ENCODE results near the gene DDX25. TPM values are rescaled to one million over a fixed set of nuclear protein-coding genes. Genes with fewer than 3 reads are reported as not detected.
"Not testable (repeated sequence)": the region's sequence is repeated elsewhere in the genome, so short reads cannot be mapped to it uniquely, and the experiment has no call there.

The DDX25 gene
- 0.11 and 0.29 TPM in 2 replicates for total RNA-seq (2016; rRNA removed; fragmentation: Illumina TruSeq; extraction: Trizol)
- total RNA-seq (2016; cell fraction: cytosol; rRNA removed; fragmentation: Illumina TruSeq; extraction: Trizol; ENCODE audit: low read depth): 0.71 TPM in 2 replicates
- 0.24 TPM in 1 of 2 replicates, not detected in the other for total RNA-seq (2016; cell fraction: insoluble cytoplasmic fraction; rRNA removed; fragmentation: Illumina TruSeq; extraction: Trizol)
- 0.37 and 0.38 TPM in 2 replicates for total RNA-seq (2016; cell fraction: membrane; rRNA removed; fragmentation: Illumina TruSeq; extraction: Trizol)
- total RNA-seq (2016; cell fraction: nucleus; rRNA removed; fragmentation: Illumina TruSeq; extraction: Trizol): not detected in 2 replicates
- 0.13 and 0.17 TPM in 2 replicates for polyA plus RNA-seq (2011; rRNA removed)
- polyA plus RNA-seq (2011; cell fraction: cytosol; rRNA removed): 0.09 and 0.12 TPM in 2 replicates
- polyA plus RNA-seq (2011; cell fraction: nucleus; rRNA removed): 0.14 and 0.24 TPM in 2 replicates
- 0.17 and 0.40 TPM in 2 replicates for polyA plus RNA-seq (2012)
- 0.60 and 0.75 TPM in 2 replicates for polyA plus RNA-seq (2016; cell fraction: cytosol; fragmentation: Illumina TruSeq; extraction: Trizol; ENCODE audit: low read depth)
- 0.40 and 0.72 TPM in 2 replicates for polyA plus RNA-seq (2016; cell fraction: insoluble cytoplasmic fraction; fragmentation: Illumina TruSeq; extraction: Trizol; ENCODE audit: low read depth)
- polyA plus RNA-seq (2016; cell fraction: membrane; fragmentation: Illumina TruSeq; extraction: Trizol; ENCODE audit: low read depth): 0.23 and 0.99 TPM in 2 replicates
- polyA plus RNA-seq (2016; cell fraction: nucleus; fragmentation: Illumina TruSeq; extraction: Trizol; ENCODE audit: insufficient read depth, low read depth): 0.93 TPM in 1 of 2 replicates, not detected in the other
- polyA minus RNA-seq (2011; rRNA and poly(A)+ RNA removed; ENCODE audit: low replicate concordance): 0.04 TPM in 1 of 2 replicates, not detected in the other
- not detected in 2 replicates for polyA minus RNA-seq (2011; cell fraction: cytosol; rRNA and poly(A)+ RNA removed)
- 0.13 and 0.50 TPM in 2 replicates for polyA minus RNA-seq (2011; cell fraction: nucleus; rRNA and poly(A)+ RNA removed)
- percentile 19 among the genes with signal in this experiment for Bru-seq, nascent RNA
- percentile 15 among the genes with signal in this experiment for BruChase-seq, experiment 1, labeled RNA remaining after a 6-hour chase
- BruChase-seq, experiment 2, labeled RNA remaining after a 2-hour chase: percentile 23 among the genes with signal in this experiment
- long read RNA-seq, experiment 1: 0 reads
- long read RNA-seq, experiment 2: 0 reads

GRCh38 chr11:125903711-125904659, at the start of gene DDX25:
DDX25 (plus strand) TSS chr11:125904508; CDS start chr11:125904518, 10 bp downstream.
- ATAC-seq (no peak), DNase-seq (ENCODE audit: low spot score) (no peak), FAIRE-seq (no peak)
- Histone ChIP-seq H3K9ac (ENCODE audit: insufficient read depth, low read depth, low read length) (no peak within 1 kb of the TSS), H3K79me2 (ENCODE audit: insufficient read depth, low read length) (peaks cover 11% of the 10 kb centered on the region), H3K4me1 (ENCODE audit: insufficient read depth, low read length) (peaks cover 13% of the 10 kb centered on the region), H2AFZ (ENCODE audit: low read length) (no peak within 1 kb of the TSS), H4K20me1 (ENCODE audit: insufficient read depth, low read length) (no peaks in the 10 kb centered on the region), H3K9me3 (ENCODE audit: low read length) (no peaks in the 10 kb centered on the region), H3K36me3 (replicated peaks in 1 of 2; ENCODE audit: control insufficient read depth in 1 of 2, insufficient read depth in 2 of 2, low read length in 2 of 2) (no peaks in the 10 kb centered on the region; a peak in 1 of 5 replicates), H3K27ac (ENCODE audit: extremely low read length, insufficient read depth, low read length) (no peak within 1 kb of the TSS), H3K4me3 (replicated peaks in 1 of 3; ENCODE audit: insufficient read depth in 1 of 3, low read depth in 2 of 3, low read length in 3 of 3) (peak within 1 kb of the TSS in 2 of 3 experiments; percentile 76 to 95; a peak in 3 of 6 replicates), H3K27me3 (ENCODE audit: control insufficient read depth in 1 of 2, insufficient read depth in 2 of 2, low read length in 2 of 2) (no peaks in the 10 kb centered on the region; a peak in 2 of 5 replicates), H3K4me2 (ENCODE audit: low read depth, low read length) (peak within 1 kb of the TSS; percentile 83)
- intact Hi-C loops (cut with micrococcal nuclease; ENCODE audit: unreplicated experiment): no loop called here
- BruUV-seq (replicated peaks): no TSS peak
- CTCF ChIA-PET (ENCODE audit: low intra/inter-chr PET ratio, low total read pairs): no interaction called here
- TF ChIP-seq HNRNPLL (IDR thresholded peaks at IDR 0.05; ENCODE audit: low read depth, low read length, poor library complexity, severe bottlenecking) (no peak), ZNF614 (CRISPR knock-in tag; IDR thresholded peaks at IDR 0.05; ENCODE audit: borderline replicate concordance) (no peak), POLR2AphosphoS2 (IDR thresholded peaks at IDR 0.05; ENCODE audit: low read depth, low read length) (no peak), SNRNP70 (IDR thresholded peaks at IDR 0.05; ENCODE audit: low read depth, low read length) (no peak), NR1H2 (CRISPR knock-in tag; IDR thresholded peaks at IDR 0.05; ENCODE audit: borderline replicate concordance, low read depth) (no peak), SPEN (CRISPR knock-in tag; IDR thresholded peaks at IDR 0.05; ENCODE audit: low read depth) (no peak), HNF4A (CRISPR knock-in tag; IDR thresholded peaks at IDR 0.05) (no peak)
- in situ Hi-C loops (cut with HindIII; ENCODE audit: extremely low pct_ligation_motif_present, low pct_unique_long_range_greater_than_20kb): no loop called here
- 85% methylated on average over 81 of the region's 81 CpGs for WGBS (ENCODE audit: low lambda C conversion rate)
- POLR2A ChIA-PET: interaction anchor here (0.7 to 1.4 kb wide), 8 partner anchors 11 to 312 kb away, joined by 3 to 17 read pairs (median 4); partner anchors contain the start of genes HYLS1 and STT3A

GRCh38 chr11:125857670-125858069, 46.6 kb upstream of the DDX25 start:
- H3K9ac ChIP-seq (ENCODE audit: insufficient read depth, low read depth, low read length); H3K27me3 ChIP-seq (ENCODE audit: control insufficient read depth in 1 of 2, insufficient read depth in 2 of 2, low read length in 2 of 2); H2AFZ ChIP-seq (ENCODE audit: low read length); CTCF ChIA-PET (ENCODE audit: low intra/inter-chr PET ratio, low total read pairs); H3K36me3 ChIP-seq (replicated peaks in 1 of 2; ENCODE audit: control insufficient read depth in 1 of 2, insufficient read depth in 2 of 2, low read length in 2 of 2); H3K27ac ChIP-seq (ENCODE audit: extremely low read length, insufficient read depth, low read length); intact Hi-C loops (cut with micrococcal nuclease; ENCODE audit: unreplicated experiment); H3K4me1 ChIP-seq (ENCODE audit: insufficient read depth, low read length); FAIRE-seq; H4K20me1 ChIP-seq (ENCODE audit: insufficient read depth, low read length); DNase-seq (ENCODE audit: low spot score); POLR2A ChIA-PET; in situ Hi-C loops (cut with HindIII; ENCODE audit: extremely low pct_ligation_motif_present, low pct_unique_long_range_greater_than_20kb); H3K9me3 ChIP-seq (ENCODE audit: low read length); ATAC-seq; H3K4me3 ChIP-seq (replicated peaks in 1 of 3; ENCODE audit: insufficient read depth in 1 of 3, low read depth in 2 of 3, low read length in 3 of 3); BruUV-seq (replicated peaks); H3K79me2 ChIP-seq (ENCODE audit: insufficient read depth, low read length): not testable (repeated sequence)
- 0 out of 2 replicates have a peak overlapping the region, but pooled peaks have one; percentile 23 for H3K4me2 ChIP-seq (ENCODE audit: low read depth, low read length)
- WGBS (ENCODE audit: low lambda C conversion rate): 13% methylated on average over 3 of the region's 9 CpGs
